ENCODE measurements around the gene SF3A1.

Gene SF3A1

GRCh38 chr22:30386608-30386959 lies 29.9 kb upstream of the SF3A1 start:
- DNase-seq = no peak

DNA sequence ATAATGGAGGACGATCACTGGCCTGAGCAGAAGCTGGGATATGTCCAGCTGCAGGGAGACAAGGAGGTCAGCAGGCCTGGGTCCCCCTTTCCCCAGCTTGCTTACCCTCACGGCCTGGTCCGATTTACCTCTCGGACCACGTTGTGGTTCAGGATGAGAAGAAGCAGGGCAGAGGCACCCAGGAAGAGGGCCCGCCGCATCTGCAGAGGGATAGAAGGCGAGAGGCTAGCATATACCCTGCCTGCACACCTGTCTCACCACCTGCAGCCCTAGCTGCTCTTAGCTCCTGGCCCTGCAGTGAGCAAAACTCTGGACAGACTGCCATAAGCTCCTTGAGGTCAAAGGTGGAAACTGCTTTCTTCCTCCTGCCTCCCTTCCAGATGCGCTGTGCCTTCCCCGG lies 29.2 kb upstream of the SF3A1 start:
- DNase-seq = no peak

DNA sequence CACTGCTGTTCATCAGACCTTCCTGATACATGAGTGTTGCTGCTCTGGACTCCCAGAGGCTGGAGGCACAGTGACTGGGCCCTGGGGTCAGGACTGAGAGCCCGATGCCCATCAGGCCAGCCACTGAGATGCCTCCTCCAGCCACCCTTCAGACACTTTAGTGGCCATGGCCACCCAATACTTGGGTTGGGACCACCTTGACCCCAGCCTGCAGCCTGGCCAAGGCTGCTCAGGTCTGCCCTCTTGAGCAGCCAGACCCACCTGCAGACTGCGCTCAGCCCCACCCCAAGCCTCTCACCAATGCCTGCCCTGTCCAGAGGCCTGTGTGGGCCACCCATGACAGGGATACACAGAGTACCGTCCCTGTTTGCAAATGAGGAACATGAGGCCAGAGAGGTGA lies 26.4 kb upstream of the SF3A1 start:
- DNase-seq = no peak

DNA sequence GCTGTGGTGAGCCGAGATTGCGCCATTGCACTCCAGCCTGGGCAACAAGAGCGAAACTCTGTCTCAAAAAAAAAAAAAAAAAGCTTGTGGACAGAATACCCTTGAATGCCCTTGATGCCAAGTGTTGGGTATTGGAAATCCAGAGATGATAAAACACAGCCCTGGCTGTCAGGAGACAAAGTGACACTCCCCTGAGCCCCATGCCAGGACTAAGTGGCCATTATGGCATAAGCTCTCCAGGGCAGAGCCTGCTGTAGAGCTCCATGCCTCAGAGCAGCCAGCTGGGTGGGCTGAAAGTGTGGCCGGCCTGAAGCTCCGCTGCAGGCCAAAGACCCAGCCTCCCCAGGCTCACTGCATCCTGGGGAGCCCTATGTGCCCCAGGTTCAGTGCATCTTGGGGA lies 25.6 kb upstream of the SF3A1 start:
- DNase-seq = no peak

DNA sequence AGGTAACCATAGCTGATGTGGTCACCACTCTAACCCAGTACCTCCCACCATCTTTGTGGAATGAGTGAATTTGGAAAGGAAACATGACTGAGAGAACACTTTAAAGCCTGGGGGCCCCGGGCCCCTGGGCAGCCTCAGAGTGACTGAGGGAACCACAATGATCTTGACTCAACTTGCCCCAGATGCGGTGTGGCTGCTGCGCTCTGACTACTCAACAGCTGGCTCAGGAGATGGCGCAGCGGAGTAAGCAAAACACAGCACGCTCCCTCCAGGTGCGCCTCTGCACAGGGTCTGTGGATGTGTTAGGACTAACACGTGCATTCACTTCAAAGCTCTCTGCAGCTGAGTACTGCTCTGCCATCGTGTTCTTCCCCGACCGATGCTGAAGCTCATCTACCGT lies 24.6 kb upstream of the SF3A1 start:
- DNase-seq = no peak

DNA sequence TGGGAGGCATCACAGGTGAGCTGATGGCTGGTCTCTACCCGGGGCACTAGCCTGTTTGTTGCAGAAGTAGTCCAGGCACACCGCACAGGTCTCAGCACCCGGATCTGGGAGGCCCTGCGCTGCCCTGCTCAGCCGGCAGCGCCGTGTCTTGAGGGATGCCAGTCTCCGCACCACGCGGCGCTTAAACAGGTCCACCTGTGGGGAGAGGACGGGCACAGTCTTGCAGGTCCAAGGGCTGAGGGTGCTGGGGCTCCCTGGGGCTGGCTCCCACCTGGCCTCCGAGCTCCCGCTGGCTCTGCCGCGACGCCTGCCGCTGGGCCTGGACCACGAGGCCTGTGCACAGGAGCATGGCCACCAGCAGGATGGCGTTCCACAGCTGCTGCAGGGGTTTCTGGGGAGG lies 23.3 kb upstream of the SF3A1 start:
- no peak for DNase-seq

- no peak for DNase-seq
These were observed 18.7 kb upstream of the SF3A1 start for GRCh38 chr22:30375312-30375849.

DNA sequence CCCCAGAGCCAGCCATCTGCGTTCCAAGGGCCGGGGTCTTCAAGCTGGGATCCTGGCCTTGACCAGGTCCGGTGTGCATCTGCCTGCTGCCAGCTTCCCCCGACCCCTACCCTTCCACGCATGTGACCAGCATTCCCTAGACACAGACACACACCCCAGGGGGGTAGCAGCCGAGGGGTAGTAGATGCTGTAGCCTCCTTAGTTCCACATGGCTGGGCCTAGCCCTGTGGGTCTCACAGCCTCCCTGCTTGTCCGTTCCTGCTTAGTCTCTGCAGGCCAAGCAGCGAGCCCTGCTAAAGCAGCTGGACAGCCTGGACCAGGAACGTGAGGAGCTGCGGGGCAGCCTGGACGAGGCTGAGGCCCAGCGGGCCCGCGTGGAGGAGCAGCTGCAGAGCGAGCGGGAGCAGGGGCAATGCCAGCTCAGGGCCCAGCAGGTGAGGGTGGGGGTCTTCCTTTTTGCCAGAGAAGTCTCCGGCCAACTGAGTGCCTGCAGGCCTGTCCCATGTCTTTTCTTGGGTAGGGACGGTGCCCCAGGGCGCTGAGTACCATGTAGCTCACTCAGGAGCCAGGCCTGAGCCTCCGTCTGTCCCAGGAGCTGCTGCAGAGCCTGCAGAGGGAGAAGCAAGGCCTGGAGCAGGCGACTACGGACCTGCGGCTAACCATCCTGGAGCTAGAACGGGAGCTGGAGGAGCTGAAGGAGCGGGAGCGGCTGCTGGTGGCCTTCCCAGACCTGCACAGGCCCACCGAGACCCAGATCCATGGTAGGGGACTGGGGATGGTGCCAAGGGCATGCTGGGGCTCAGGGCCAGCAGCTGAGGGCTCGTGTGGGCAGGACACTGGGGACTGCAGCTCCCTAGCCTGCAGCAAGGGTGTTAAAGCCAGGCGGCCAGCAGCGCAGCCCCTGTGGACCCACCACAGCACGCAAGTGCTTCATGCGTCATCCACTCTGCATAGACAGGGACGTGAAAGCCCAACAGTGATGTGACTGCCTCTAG lies 16.9 kb upstream of the SF3A1 start:
- DNase-seq = no peak

- no peak for DNase-seq
These were observed 16.2 kb upstream of the SF3A1 start for GRCh38 chr22:30372915-30373314.

- no peak for DNase-seq
These were observed 15.3 kb upstream of the SF3A1 start for GRCh38 chr22:30371981-30372380.

GRCh38 chr22:30371321-30371720 lies 14.6 kb upstream of the SF3A1 start:
- DNase-seq = no peak

DNA sequence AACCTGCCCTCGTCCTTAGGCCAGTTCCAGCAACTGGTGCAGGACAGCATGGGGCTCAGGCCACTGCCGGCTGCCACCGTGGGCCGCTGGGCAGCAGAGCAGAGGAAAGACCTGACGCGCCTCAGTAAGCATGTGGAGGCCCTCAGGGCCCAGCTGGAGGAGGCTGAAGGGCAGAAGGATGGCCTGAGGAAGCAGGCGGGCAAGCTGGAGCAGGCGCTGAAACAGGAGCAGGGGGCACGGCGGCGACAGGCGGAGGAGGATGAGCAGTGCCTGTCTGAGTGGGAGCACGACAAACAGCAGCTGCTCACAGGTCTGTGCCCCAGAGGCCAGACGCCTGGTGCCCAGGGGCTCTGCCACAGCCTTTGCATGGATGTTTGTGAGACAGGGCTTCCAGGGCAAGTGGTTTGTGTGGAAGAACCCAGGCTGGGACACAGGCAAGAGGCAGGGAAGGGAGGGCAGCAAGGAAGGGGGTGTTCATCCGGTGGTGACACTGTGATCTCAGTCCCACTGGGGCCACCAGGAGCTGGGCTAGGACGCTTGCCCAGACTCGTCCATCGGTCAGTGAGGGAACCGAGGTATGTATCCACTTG lies 14.0 kb upstream of the SF3A1 start:
- no peak for DNase-seq

DNA sequence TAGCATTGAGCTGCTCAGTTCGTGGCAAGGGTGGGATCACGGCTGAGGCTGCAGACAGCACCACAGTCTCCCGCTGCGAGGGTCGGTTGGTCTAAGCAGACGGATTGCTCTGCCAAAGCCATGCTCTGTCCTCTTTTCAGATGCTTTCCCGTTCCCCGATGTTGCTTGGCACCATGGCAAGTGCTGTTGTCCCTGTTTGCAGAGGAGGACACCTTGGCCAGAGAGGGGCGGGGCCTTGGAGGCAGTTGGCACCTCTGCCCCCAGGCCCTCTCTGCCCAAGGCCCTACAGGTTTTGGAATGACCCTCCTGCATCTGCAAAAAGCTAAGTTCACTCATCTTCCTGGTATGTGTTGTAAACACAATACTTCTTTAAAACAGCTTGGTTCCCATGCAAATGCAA lies 11.7 kb upstream of the SF3A1 start:
- no peak for DNase-seq

DNA sequence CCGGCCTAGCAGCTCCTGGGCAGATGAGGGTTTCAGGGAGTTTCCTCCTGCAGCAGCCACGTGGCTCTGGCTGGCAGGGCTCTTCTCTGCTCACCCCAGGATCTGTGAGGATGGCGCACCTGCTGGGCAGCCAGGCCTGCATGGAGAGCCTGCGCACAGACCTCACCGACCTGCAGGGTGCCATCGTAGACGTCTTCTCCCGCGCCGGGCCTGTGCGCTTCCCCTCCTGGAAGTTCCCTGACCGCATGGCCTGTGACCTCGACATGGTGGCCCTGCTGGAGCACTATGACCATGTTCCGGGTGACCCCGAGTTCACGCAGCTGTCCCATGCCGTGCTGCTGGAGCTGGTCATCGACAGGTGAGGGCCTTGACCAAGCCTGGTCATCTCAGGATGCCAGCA lies 9.2 kb upstream of the SF3A1 start:
- no peak for DNase-seq

DNA sequence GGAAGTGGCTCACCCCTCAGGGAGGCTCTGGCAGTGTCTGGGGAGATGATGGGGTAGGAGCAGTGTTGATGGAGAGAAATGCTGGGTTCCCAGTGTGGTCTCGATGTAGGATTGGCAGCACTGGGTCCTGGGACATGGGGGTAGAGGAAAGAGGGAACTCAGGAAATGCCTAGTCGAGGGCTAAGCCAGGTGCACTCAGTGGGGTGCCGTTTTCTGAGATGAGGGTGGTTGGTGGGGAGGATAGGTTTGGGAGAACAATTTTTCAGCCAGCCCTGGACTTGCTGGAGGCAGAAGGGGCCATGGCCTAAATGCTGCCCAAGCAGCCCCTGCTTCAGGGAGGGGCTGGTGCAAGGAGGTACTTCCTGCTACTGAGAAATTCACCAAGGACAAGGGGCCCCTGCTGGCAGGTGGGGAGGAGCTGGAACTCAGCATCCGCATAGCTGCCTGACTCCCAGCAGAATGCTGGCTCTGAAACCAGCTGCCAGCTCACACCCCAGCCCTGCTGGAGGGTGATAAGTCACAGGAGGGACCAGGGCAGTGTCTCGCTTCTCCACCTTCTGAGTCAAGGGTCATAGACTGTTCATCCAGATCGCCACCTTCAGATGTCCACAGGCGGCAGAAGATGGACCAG lies 6.1 kb upstream of the SF3A1 start:
- DNase-seq = no peak

DNA sequence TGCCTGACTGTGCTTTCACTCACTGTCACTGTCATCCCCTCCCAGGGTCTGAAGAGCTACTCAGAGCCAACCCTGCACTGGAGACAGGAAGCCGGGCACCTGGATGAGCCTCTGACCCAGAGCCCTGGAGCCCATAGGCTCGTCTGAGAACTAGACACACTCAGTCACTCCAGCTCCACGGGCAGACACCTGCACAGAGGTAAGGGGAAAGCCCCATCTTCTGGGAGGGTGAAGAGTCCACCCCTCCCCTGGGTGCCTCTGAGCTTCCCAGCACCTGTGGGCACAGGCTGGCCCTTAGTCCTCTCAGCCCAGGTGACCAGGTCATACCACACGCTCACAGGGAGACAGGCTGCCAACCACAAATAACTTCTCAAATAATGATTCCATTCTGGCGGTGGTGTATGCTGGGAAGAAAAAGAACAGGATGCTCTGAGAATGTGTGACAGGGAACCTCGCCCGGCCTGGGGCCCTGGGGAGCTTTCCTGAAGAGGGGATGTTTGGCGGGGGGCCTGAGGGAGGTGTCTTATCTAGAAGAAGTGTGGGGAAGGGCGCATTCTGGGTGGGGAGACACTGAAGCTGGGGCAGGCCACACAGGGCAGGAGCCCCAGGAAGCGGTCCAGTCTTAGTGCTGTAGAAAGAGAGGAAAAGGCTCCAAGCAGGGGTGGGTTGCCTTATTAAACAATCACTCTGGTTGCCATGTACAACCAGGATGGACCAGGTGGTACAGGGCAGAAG lies 5.4 kb upstream of the SF3A1 start:
- no peak for DNase-seq

GRCh38 chr22:30358541-30358940 lies 1.8 kb upstream of the SF3A1 start:
- no peak for DNase-seq

DNA sequence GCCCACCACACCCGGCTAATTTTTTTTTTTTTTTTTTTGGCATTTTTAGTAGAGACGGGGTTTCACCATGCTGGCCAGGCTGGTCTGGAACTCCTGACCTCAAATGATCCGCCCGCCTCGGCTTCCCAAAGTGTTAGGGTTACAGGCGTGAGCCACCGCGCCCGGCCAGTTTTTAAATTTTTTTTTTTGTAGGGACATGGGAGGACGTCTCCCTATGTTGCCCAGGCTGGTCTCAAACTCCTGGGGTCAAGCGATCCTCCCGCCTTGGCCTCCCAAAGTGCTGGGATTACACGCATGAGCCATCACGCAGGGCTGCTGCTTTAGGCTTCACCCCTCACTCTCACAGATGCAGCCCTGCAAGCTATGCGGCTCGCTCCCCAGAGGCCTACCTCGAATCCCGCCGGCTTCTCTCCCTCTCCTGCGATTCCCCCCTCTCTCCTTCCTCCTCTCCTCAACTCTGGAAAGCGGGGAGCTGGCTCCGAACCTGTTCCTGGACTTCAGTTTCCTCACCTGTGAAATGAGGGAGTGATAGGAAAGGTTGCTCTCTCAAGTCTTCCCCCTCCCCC lies 1.0 kb upstream of the SF3A1 start:
- DNase-seq = no peak

- DNase-seq = no peak
These were observed 509 bp upstream of the SF3A1 start for GRCh38 chr22:30357236-30357570.

DNA sequence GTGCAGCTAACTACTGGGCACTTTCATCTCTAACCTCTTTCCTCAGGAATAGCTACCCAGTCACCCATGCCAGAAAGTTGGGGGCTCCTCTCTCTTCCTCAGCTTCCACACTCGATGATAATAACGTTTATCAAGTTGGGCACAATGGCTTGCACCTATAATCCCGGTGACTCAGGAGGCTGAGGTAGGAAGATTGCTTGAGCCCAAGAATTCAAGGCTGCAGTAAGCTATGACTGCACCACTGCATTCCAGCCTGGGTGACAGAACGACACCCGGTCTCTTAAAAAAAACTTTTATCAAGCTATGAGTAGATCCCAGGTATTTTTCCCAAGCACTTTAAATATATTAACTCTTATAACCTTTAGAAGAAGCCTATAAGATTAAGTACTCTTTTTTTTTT lies 2.0 kb downstream of the SF3A1 start:
- no peak for DNase-seq

GRCh38 chr22:30351226-30351625 lies 5.5 kb downstream of the SF3A1 start:
- no peak for DNase-seq

GRCh38 chr22:30348809-30349208 lies 7.9 kb downstream of the SF3A1 start:
- no peak for DNase-seq

DNA sequence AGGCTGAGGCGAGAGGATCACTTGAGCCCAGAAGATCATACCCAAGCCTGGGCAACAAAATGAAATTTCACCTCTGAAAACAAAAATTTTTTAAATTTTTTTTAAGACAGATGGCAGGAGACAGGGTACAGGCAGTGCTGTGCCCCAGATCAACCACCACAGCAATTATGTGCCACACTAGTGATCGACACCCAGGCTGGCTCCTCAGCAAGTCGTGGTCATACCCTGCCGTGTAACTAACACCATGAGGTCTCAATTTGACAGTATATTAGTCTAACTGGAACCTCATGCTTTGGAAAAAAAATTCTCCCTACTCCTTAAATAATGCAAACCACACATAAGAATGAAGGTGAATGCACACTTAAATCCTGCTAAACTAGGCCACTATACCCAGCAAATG lies 8.3 kb downstream of the SF3A1 start:
- DNase-seq = no peak

Measured in activated T-cell treated with anti-CD3 and anti-CD28 coated beads for 4 hours (primary cell).